Measurements from ENCODE around the gene FAIM2.

Gene FAIM2

DNA sequence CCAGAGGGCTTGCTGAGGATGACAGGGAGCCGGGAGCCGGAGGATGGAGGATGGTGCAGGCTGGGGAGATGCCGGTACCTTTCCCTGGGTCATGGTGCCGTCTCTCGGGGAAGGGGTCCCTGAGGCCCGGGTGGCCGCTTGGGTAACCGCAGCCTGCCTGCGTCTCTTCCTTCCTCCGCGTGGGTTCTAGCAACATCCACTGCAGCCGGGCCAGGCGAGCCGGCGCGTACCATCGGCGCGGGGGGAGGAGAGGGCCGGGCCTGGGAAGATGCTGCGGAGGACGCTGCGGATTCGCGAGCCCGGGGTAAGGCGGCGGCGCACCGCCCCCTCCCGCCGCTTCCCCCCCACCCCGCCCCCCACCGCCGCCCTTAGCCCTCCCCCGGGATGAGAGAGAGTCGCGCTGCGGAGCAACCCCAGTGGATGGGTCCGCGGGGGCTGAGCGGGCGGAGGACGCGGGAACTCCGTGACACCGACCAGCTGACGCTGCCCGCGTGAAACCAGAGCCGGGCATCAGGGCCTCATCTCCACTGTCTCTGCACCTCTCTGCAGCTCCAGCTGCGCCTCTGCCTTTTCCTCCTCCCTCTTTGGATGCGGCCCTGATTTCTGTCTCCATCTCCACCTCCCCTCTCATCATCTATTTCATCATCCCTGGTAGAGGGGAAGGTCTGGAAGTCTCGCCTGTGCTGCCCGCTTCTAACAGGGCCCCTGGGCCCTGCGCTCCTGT, at the start of gene FAIM2:
FAIM2 (minus strand) TSS at position 201 of the 724 bp plus-strand sequence; CDS start at position 93, 108 bp downstream.
- H3K9me3 ChIP-seq (ENCODE audit: control insufficient read depth in 1 of 2, low read length in 2 of 2), result no peaks in the 10 kb centered on the region
- peaks cover 4 to 14% of the 10 kb centered on the region in 2 donors for H3K4me1 ChIP-seq (ENCODE audit: control insufficient read depth in 1 of 2, insufficient read depth in 2 of 2, low read length in 2 of 2)
- H3K27ac ChIP-seq (ENCODE audit: low read length), result peak within 1 kb of the TSS; percentile 16
- H3K4me3 ChIP-seq (ENCODE audit: low read depth in 1 of 2, low read length in 2 of 2), result peak within 1 kb of the TSS; percentile 26 to 50
- H3K36me3 ChIP-seq (ENCODE audit: control insufficient read depth in 1 of 2, insufficient read depth in 2 of 2, low read length in 2 of 2), result no peaks in the 10 kb centered on the region
- H3K27me3 ChIP-seq (ENCODE audit: low read depth, low read length), result peaks cover 6% of the 10 kb centered on the region

DNA sequence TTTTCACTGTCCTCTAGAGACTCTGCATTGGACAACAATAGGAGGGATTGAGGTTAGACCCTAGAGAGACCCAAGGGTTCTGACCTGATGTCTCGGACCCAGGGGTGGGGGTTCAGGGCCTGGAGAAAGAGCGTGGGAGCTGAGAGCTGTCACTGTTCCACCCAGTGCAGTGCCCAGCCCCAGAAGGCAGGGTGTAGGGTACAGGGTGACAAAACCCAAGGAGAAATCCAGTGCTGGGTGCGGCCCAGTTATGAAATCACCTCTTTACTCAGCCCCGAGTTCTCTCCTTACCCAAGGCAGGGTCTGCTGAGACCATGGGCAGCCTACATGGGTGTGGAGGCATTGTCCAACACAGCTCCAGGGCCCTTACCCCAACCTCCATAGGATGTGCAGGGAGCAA, 49.5 kb upstream of the FAIM2 start:
- no peaks in the 10 kb centered on the region for H3K36me3 ChIP-seq (ENCODE audit: control insufficient read depth in 1 of 2, insufficient read depth in 2 of 2, low read length in 2 of 2)
- H3K9me3 ChIP-seq (ENCODE audit: control insufficient read depth in 1 of 2, low read length in 2 of 2), result no peaks in the 10 kb centered on the region
- H3K27me3 ChIP-seq (ENCODE audit: low read depth, low read length), result peaks cover 35% of the 10 kb centered on the region
- peaks cover 0 to 7% of the 10 kb centered on the region in 2 donors for H3K4me1 ChIP-seq (ENCODE audit: control insufficient read depth in 1 of 2, insufficient read depth in 2 of 2, low read length in 2 of 2)
- no peak overlapping the region for H3K4me3 ChIP-seq (ENCODE audit: low read depth in 1 of 2, low read length in 2 of 2)
- H3K27ac ChIP-seq (ENCODE audit: low read length), result no peak overlapping the region

DNA sequence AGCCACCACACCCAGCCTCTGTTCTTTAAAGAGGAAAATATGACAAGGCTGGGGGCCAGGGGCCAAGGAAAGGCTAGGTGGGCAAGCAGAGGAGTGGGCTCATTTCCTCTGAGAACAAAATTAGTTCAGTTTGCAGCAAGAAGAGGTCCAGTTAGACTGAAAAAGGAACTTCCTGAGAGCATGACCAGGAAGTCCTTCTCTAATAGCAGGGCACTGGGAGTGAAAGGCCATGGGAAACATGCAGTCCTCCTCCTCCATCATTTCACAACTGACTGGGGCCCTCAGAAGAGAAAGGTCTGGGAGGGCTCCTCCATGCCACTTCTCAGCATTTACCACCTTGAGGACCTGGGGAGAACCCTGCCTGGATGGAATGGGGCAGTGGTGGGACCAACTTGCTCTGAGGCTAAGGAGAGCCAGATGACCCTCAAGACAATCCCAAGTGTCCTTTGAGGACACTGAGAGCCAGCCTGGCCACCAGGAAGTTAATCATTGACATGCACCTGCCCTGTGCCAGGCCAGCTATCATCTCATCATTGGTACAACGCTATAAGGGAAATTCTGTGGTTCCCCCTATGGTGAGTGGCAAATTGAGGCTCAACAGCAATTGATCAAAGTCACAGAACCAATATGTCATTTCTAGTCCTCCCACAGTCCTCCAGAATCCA, 48.8 kb upstream of the FAIM2 start:
- H3K4me1 ChIP-seq (ENCODE audit: control insufficient read depth in 1 of 2, insufficient read depth in 2 of 2, low read length in 2 of 2), result peaks cover 0 to 7% of the 10 kb centered on the region in 2 donors
- H3K36me3 ChIP-seq (ENCODE audit: control insufficient read depth in 1 of 2, insufficient read depth in 2 of 2, low read length in 2 of 2), result no peaks in the 10 kb centered on the region
- H3K9me3 ChIP-seq (ENCODE audit: control insufficient read depth in 1 of 2, low read length in 2 of 2), result no peaks in the 10 kb centered on the region
- H3K27me3 ChIP-seq (ENCODE audit: low read depth, low read length), result peaks cover 29% of the 10 kb centered on the region
- H3K27ac ChIP-seq (ENCODE audit: low read length), result no peak overlapping the region
- H3K4me3 ChIP-seq (ENCODE audit: low read depth in 1 of 2, low read length in 2 of 2), result no peak overlapping the region

DNA sequence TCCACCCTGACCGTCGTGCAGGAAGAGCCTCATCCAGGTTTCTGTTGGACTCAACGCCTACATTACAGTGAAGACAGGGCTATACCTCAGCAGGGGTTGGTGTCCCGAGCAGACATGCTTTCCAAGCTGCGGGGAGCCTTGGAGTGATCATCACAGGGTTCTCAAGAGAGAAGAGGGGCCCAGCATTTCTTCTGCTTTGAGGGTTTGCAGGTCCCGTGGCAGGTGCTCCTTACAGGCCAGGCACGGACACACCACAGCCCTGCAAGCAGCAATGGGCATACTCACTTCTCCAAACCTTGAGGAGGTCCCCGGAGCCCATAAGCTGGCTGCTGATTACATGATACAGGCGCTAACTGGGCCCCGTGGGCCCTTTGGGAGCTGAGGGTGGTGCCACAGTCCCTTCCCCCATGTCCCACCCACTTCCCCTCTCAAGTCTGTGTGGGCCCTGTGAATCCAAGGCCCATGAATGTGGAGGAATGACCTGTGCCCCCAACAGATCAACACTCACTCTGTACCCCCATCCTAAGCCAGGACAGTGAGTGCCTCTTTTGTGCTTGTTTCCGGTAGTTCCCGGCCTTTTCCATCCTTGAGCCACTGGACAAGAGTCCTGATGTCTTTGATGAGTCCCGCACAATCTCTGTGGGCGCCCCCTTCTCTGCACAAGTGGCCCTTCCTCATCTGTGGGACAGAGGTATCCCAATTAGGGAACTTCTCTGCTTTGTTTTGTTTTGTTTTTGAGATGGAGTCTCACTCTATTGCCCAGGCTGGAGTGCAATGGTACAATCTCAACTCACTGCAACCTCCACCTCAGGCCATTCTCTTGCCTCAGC, 47.9 kb upstream of the FAIM2 start:
- no peak overlapping the region for H3K4me3 ChIP-seq (ENCODE audit: low read depth in 1 of 2, low read length in 2 of 2)
- H3K4me1 ChIP-seq (ENCODE audit: control insufficient read depth in 1 of 2, insufficient read depth in 2 of 2, low read length in 2 of 2), result peaks cover 0 to 7% of the 10 kb centered on the region in 2 donors
- no peaks in the 10 kb centered on the region for H3K9me3 ChIP-seq (ENCODE audit: control insufficient read depth in 1 of 2, low read length in 2 of 2)
- peaks cover 21% of the 10 kb centered on the region for H3K27me3 ChIP-seq (ENCODE audit: low read depth, low read length)
- no peak overlapping the region for H3K27ac ChIP-seq (ENCODE audit: low read length)
- no peaks in the 10 kb centered on the region for H3K36me3 ChIP-seq (ENCODE audit: control insufficient read depth in 1 of 2, insufficient read depth in 2 of 2, low read length in 2 of 2)

DNA sequence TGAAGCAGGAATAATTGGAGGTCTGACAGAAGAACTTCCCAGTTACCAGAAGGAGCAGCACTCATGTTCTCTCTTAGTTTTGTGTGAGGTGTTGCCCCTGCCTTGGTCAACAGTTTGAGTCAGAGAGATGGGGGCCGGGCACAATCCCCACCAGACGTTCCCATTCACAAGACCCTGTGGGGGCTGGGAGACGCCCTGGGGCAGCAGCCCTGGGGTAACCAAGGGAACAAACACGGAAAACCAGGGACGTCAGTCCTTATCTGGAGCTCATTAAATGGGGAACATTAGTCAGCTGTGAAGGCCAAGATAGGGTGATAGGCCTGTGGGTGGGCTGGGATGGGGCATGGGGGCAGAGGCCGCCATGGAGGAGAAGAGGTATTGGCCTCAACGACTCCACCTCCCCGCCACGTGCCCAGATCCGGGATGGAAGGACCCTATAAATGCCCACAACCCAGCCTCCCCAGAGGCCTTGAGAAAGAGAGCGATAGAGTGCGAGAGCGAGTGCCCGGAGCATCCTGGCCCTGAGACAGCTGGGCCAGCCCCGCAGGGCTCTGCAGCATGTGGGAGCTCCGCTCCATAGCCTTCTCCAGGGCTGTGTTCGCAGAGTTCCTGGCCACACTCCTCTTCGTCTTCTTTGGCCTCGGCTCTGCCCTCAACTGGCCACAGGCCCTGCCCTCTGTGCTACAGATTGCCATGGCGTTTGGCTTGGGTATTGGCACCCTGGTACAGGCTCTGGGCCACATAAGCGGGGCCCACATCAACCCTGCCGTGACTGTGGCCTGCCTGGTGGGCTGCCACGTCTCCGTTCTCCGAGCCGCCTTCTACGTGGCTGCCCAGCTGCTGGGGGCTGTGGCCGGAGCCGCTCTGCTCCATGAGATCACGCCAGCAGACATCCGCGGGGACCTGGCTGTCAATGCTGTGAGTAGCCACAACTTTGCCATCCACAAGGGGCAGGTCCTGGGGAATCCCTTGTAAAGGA, 46.9 kb upstream of the FAIM2 start, which contains the start of gene AQP2:
AQP2 (plus strand) TSS at position 465 of the 979 bp plus-strand sequence; CDS start at position 559, 94 bp downstream.
- Histone ChIP-seq H3K27ac (ENCODE audit: low read length) (no peak within 1 kb of the TSS), H3K27me3 (ENCODE audit: low read depth, low read length) (peaks cover 13% of the 10 kb centered on the region), H3K4me1 (ENCODE audit: control insufficient read depth in 1 of 2, insufficient read depth in 2 of 2, low read length in 2 of 2) (peaks cover 0 to 7% of the 10 kb centered on the region in 2 donors), H3K9me3 (ENCODE audit: control insufficient read depth in 1 of 2, low read length in 2 of 2) (no peaks in the 10 kb centered on the region), H3K4me3 (ENCODE audit: low read depth in 1 of 2, low read length in 2 of 2) (no peak within 1 kb of the TSS), H3K36me3 (ENCODE audit: control insufficient read depth in 1 of 2, insufficient read depth in 2 of 2, low read length in 2 of 2) (no peaks in the 10 kb centered on the region)

DNA sequence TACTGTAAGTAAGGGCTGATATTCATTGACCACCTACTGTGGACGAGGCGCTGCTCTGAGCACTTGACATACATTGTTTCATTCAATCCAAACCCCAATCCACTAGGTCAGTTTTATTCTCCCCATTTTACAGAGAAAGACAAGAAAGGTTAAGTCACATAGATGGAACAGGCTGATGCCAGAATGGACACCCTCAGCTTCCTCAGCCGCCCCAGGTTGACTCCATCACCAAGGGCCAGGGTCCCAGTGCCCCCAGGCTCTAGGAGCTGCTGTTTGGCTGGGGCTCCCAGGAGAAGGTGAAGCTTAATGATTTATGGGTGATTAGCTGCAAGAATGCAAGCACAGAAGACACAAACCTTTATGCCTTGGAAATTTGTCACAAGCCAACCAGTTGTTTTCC, 46.2 kb upstream of the FAIM2 start:
- H3K36me3 ChIP-seq (ENCODE audit: control insufficient read depth in 1 of 2, insufficient read depth in 2 of 2, low read length in 2 of 2), result no peaks in the 10 kb centered on the region
- H3K4me3 ChIP-seq (ENCODE audit: low read depth in 1 of 2, low read length in 2 of 2), result no peak overlapping the region
- H3K27ac ChIP-seq (ENCODE audit: low read length), result no peak overlapping the region
- no peaks in the 10 kb centered on the region for H3K9me3 ChIP-seq (ENCODE audit: control insufficient read depth in 1 of 2, low read length in 2 of 2)
- peaks cover 0 to under 1% of the 10 kb centered on the region in 2 donors for H3K4me1 ChIP-seq (ENCODE audit: control insufficient read depth in 1 of 2, insufficient read depth in 2 of 2, low read length in 2 of 2)
- peaks cover 8% of the 10 kb centered on the region for H3K27me3 ChIP-seq (ENCODE audit: low read depth, low read length)

DNA sequence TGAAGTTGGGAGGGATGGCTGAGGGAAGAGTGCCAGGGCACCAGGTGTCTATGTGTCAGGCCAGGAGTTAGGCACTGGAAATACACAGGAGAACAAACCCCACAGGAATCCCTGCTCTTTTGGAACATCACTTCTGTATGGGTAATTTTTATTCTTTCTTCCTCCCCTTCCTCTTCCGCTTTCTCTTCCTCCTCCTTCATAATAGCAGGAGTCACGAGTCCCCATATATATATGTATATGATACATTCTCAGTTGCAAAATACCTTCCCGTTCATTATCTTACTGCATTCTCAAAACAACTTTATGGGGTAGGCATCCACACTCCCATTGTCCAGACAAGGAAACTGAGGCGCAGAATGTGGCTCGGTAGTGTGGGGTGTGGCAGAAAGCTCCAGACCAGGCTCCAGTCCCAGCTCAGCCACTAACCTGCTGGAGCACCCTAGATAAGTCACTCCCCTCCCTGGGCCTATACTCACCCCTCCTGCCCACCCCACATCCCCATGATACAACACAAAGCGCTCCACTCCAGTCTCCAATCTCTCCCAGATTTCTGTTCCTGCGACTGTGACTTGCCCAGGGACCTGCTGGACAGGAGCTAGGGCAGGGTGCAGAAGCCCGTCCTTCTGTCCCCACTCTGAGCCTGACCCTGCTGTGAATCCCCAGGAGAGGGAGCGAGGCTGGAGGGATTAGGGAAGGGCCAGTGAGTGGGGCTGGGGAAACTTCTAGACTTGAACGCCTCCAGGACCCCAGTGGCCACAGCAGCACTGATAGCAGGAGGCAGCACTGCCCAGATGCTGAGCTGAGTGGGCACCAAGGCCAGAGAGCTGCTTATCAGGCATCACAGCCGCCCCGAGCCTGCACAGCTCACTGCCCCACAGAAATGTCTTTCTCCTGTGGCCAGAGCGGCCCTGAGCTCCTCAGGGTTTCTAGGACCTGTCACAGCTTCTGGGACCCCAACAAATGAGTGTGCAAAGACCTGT, 45.5 kb upstream of the FAIM2 start:
- H3K4me1 ChIP-seq (ENCODE audit: control insufficient read depth in 1 of 2, insufficient read depth in 2 of 2, low read length in 2 of 2), result no peaks in the 10 kb centered on the region
- no peak overlapping the region for H3K4me3 ChIP-seq (ENCODE audit: low read depth in 1 of 2, low read length in 2 of 2)
- H3K27ac ChIP-seq (ENCODE audit: low read length), result no peak overlapping the region
- H3K9me3 ChIP-seq (ENCODE audit: control insufficient read depth in 1 of 2, low read length in 2 of 2), result no peaks in the 10 kb centered on the region
- H3K27me3 ChIP-seq (ENCODE audit: low read depth, low read length), result peaks cover 2% of the 10 kb centered on the region
- H3K36me3 ChIP-seq (ENCODE audit: control insufficient read depth in 1 of 2, insufficient read depth in 2 of 2, low read length in 2 of 2), result no peaks in the 10 kb centered on the region

DNA sequence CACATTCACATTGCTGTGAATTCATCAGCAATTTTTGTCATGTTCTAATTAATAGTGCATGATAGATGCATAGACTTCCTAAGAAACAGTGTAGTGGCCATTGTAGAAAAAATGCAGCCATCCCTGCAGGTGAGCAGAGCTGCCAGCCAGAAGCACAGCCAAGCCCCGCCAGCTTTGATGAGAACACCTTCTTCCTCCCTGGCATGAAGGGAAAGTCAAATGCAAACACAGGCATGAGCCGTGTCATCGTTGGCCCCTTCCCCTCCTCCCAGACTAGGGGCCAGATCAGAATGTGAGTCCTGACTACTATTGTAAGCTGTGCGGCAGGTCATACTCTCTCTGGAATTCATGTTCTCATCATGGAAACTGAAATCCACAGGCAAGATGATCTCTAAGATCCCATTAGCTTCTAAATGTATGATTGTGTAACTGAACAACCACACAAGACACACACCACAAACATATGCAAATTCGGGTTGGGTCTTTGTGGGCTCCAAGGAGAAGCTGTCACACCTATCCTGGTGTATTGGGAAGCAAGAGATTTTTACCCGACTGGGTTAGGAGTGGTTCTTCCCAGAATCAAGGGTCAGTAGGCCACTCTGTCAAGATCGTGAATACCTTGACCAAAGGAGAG, 44.0 kb upstream of the FAIM2 start:
- Histone ChIP-seq H3K4me3 (ENCODE audit: low read depth in 1 of 2, low read length in 2 of 2) (no peak overlapping the region), H3K9me3 (ENCODE audit: control insufficient read depth in 1 of 2, low read length in 2 of 2) (no peaks in the 10 kb centered on the region), H3K27me3 (ENCODE audit: low read depth, low read length) (no peaks in the 10 kb centered on the region), H3K36me3 (ENCODE audit: control insufficient read depth in 1 of 2, insufficient read depth in 2 of 2, low read length in 2 of 2) (no peaks in the 10 kb centered on the region), H3K4me1 (ENCODE audit: control insufficient read depth in 1 of 2, insufficient read depth in 2 of 2, low read length in 2 of 2) (no peaks in the 10 kb centered on the region), H3K27ac (ENCODE audit: low read length) (no peak overlapping the region)

DNA sequence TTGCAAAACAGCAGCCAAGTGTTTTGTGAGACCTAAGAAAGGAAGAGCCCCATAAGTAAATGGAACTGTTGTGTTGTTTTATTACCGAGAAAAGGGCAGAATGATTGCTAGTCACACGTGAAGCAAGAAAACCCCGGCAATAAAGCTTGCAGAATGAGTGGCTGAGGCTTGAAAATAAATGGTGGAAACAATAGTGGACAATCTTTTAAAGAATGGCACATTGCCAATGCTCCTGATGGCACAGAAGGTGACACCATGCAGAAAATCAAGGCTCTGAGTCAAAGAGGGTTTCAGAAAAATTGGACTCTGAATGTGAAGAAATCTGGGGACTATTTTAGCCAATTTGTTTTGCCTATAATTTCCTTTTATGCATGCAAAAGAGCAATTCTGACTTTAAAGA, 42.8 kb upstream of the FAIM2 start:
- H3K27me3 ChIP-seq (ENCODE audit: low read depth, low read length), result no peaks in the 10 kb centered on the region
- H3K4me1 ChIP-seq (ENCODE audit: control insufficient read depth in 1 of 2, insufficient read depth in 2 of 2, low read length in 2 of 2), result no peaks in the 10 kb centered on the region
- no peaks in the 10 kb centered on the region for H3K9me3 ChIP-seq (ENCODE audit: control insufficient read depth in 1 of 2, low read length in 2 of 2)
- no peak overlapping the region for H3K4me3 ChIP-seq (ENCODE audit: low read depth in 1 of 2, low read length in 2 of 2)
- no peaks in the 10 kb centered on the region for H3K36me3 ChIP-seq (ENCODE audit: control insufficient read depth in 1 of 2, insufficient read depth in 2 of 2, low read length in 2 of 2)
- H3K27ac ChIP-seq (ENCODE audit: low read length), result no peak overlapping the region
